IMR-90 (cell line): ENCODE data around the gene CASZ1. TPM values are rescaled to one million over a fixed set of nuclear protein-coding genes. Genes with fewer than 3 reads are reported as not detected.

Source experiments
- ATAC-seq: fragments of 200-7000 bp; cut with Tn5 transposase; 2 replicates; pipeline ENCODE4 v1.9.1; 2020; ENCODE audit warnings: low read depth, mild to moderate bottlenecking, moderate library complexity
- BruUV-seq: library from RNA; stranded (reverse); fragments of 400-500 nt; replicated peaks from 2 replicates; lab custom pipeline; 2021; lab: Mats Ljungman, UMichigan
- CTCF ChIA-PET: fragments of 300-600 bp; formaldehyde crosslinking; extraction: SDS; loops from one replicate; lab custom pipeline; 2021; ENCODE audit warnings: antibody characterized with exemption; lab: Yijun Ruan, JAX
- POLR2A ChIA-PET: fragments of 300-600 bp; sonication (Branson Sonifier 250); formaldehyde crosslinking; loops from one replicate; lab custom pipeline; 2022; ENCODE audit warnings: antibody characterized with exemption; ENCODE audit not compliant: unreplicated experiment; lab: Charles Lee
- DNase-seq: peaks from one replicate; pipeline ENCODE4 v3.0.0; 2013
- H2AFZ ChIP-seq: replicated peaks from 2 replicates; pipeline ENCODE3; 2013; ENCODE audit warnings: low read length, mild to moderate bottlenecking; ENCODE audit not compliant: poor library complexity
- H2AK5ac ChIP-seq: 2 replicates; pipeline ENCODE4 v1.6.1; 2013; ENCODE audit warnings: low read depth, low read length, inconsistent platforms
- H2AK9ac ChIP-seq: replicated peaks from 2 replicates; pipeline ENCODE3; 2013; ENCODE audit warnings: mild to moderate bottlenecking, low read depth, low read length, moderate library complexity; ENCODE audit not compliant: poor library complexity
- H2BK120ac ChIP-seq: 2 replicates; pipeline ENCODE4 v1.6.1; 2013; ENCODE audit warnings: low read depth, low read length, inconsistent platforms
- H2BK15ac ChIP-seq: 3 replicates; pipeline ENCODE4 v1.6.1; 2013; ENCODE audit warnings: low read depth, low read length, inconsistent platforms
- H2BK20ac ChIP-seq: 2 replicates; pipeline ENCODE4 v1.6.1; 2013; ENCODE audit warnings: low read depth, mild to moderate bottlenecking, inconsistent platforms, low read length, moderate library complexity
- H2BK5ac ChIP-seq: 2 replicates; pipeline ENCODE4 v1.6.1; 2013; ENCODE audit warnings: mild to moderate bottlenecking, low read depth, low read length, inconsistent platforms; ENCODE audit not compliant: poor library complexity, severe bottlenecking
- H3K14ac ChIP-seq: replicated peaks from 2 replicates; pipeline ENCODE4 v1.6.1; 2013; ENCODE audit warnings: low read depth, low read length, inconsistent platforms
- H3K18ac ChIP-seq: 2 replicates; pipeline ENCODE4 v1.6.1; 2013; ENCODE audit warnings: low read depth, low read length, control low read depth
- H3K23ac ChIP-seq: 2 replicates; pipeline ENCODE4 v1.6.1; 2013; ENCODE audit warnings: low read depth, low read length, inconsistent platforms
- H3K27ac ChIP-seq: 2 replicates; pipeline ENCODE4 v1.5.1; 2013; ENCODE audit warnings: mild to moderate bottlenecking, control low read depth, low read length; ENCODE audit not compliant: insufficient read depth
- H3K27me3 ChIP-seq: 2 replicates; pipeline ENCODE4 v1.6.1; 2013; ENCODE audit warnings: low read length; ENCODE audit not compliant: control insufficient read depth, insufficient read depth
- H3K36me3 ChIP-seq: 2 replicates; pipeline ENCODE4 v1.6.1; 2013; ENCODE audit warnings: low read length, mixed read lengths; ENCODE audit not compliant: control insufficient read depth, insufficient read depth
- H3K4ac ChIP-seq: 2 replicates; pipeline ENCODE4 v1.6.1; 2013; ENCODE audit warnings: low read depth, low read length, inconsistent platforms
- H3K4me1 ChIP-seq: 2 replicates; pipeline ENCODE4 v1.6.1; 2013; ENCODE audit warnings: low read length, mixed read lengths; ENCODE audit not compliant: control insufficient read depth, insufficient read depth
- H3K4me2 ChIP-seq: 2 replicates; pipeline ENCODE4 v1.6.1; 2013; ENCODE audit warnings: low read depth, mild to moderate bottlenecking, control low read depth, low read length, moderate library complexity
- H3K4me3 ChIP-seq: 2 replicates; pipeline ENCODE4 v1.5.1; 2013; ENCODE audit warnings: low read depth, mild to moderate bottlenecking, control low read depth, low read length, moderate library complexity; ENCODE audit not compliant: insufficient read depth
- H3K56ac ChIP-seq: 2 replicates; pipeline ENCODE4 v1.6.1; 2013; ENCODE audit warnings: low read length, inconsistent platforms; ENCODE audit not compliant: insufficient read depth; ENCODE audit errors: extremely low read depth
- H3K79me1 ChIP-seq, 2 experiments: 2 replicates each; pipeline ENCODE4 v1.6.1; 2013; ENCODE audit warnings: low read length in 2 of 2, inconsistent platforms in 1 of 2, low read depth in 1 of 2
- H3K9ac ChIP-seq: 2 replicates; pipeline ENCODE4 v1.6.1; 2013; ENCODE audit warnings: low read depth, low read length, control low read depth
- H3K9me1 ChIP-seq: 2 replicates; pipeline ENCODE4 v1.6.1; 2013; ENCODE audit warnings: low read length, inconsistent platforms; ENCODE audit not compliant: insufficient read depth
- H3K9me3 ChIP-seq: 2 replicates; pipeline ENCODE4 v1.6.1; 2013; ENCODE audit warnings: low read length; ENCODE audit not compliant: control insufficient read depth, insufficient read depth
- H4K20me1 ChIP-seq: 2 replicates; pipeline ENCODE4 v1.6.1; 2013; ENCODE audit warnings: low read length, inconsistent platforms; ENCODE audit not compliant: insufficient read depth
- H4K5ac ChIP-seq: 2 replicates; pipeline ENCODE4 v1.6.1; 2013; ENCODE audit warnings: mild to moderate bottlenecking, low read depth, low read length, control low read depth
- H4K8ac ChIP-seq, 2 experiments: 2 replicates each; pipeline ENCODE4 v1.6.1; 2013; ENCODE audit warnings: low read depth in 2 of 2, low read length in 2 of 2, control low read depth in 1 of 2, inconsistent platforms in 1 of 2
- H4K91ac ChIP-seq: 2 replicates; pipeline ENCODE4 v1.6.1; 2013; ENCODE audit warnings: low read depth, low read length, inconsistent platforms; ENCODE audit not compliant: insufficient read depth
- BHLHE40 ChIP-seq: fragments of 150-350 bp; IDR thresholded peaks from 2 replicates; pipeline ENCODE4 v1.6.1; 2016; ENCODE audit warnings: mild to moderate bottlenecking, low read depth, low read length
- CEBPB ChIP-seq: IDR thresholded peaks from 2 replicates; pipeline ENCODE4 v1.6.1; 2012; ENCODE audit warnings: low read depth, low read length, improper control_type of control experiment
- CHD1 ChIP-seq: IDR thresholded peaks from 2 replicates; pipeline ENCODE4 v1.6.1; 2012; ENCODE audit warnings: low read depth, low read length, improper control_type of control experiment
- CTCF ChIP-seq: conservative IDR thresholded peaks from 2 replicates; pipeline ENCODE4 v1.5.1; 2012; ENCODE audit warnings: mild to moderate bottlenecking, low read depth, low read length, improper control_type of control experiment
- ELK1 ChIP-seq: fragments of 150-350 bp; IDR thresholded peaks from 2 replicates; pipeline ENCODE4 v1.6.1; 2016; ENCODE audit warnings: low read depth, mild to moderate bottlenecking, low read length, moderate library complexity, borderline replicate concordance
- FOS ChIP-seq: fragments of 150-350 bp; IDR thresholded peaks from 2 replicates; pipeline ENCODE4 v1.6.1; 2016; ENCODE audit warnings: low read depth, low read length
- MAFK ChIP-seq: IDR thresholded peaks from 2 replicates; pipeline ENCODE4 v1.6.1; 2012; ENCODE audit warnings: low read depth, low read length, improper control_type of control experiment
- MAZ ChIP-seq: IDR thresholded peaks from 2 replicates; pipeline ENCODE4 v1.6.1; 2012; ENCODE audit warnings: low read depth, mild to moderate bottlenecking, low read length, improper control_type of control experiment, moderate library complexity, borderline replicate concordance
- MXI1 ChIP-seq: IDR thresholded peaks from 2 replicates; pipeline ENCODE4 v1.6.1; 2012; ENCODE audit warnings: low read depth, mild to moderate bottlenecking, low read length, moderate library complexity, borderline replicate concordance
- NFE2L2 ChIP-seq: fragments of 150-350 bp; IDR thresholded peaks from 2 replicates; pipeline ENCODE4 v1.6.1; 2016; ENCODE audit warnings: low read depth, mild to moderate bottlenecking, low read length
- POLR2A ChIP-seq: IDR thresholded peaks from 2 replicates; pipeline ENCODE4 v1.6.1; 2012; ENCODE audit warnings: mild to moderate bottlenecking, low read depth, low read length
- RAD21 ChIP-seq: IDR thresholded peaks from 2 replicates; pipeline ENCODE4 v1.6.1; 2012; ENCODE audit warnings: low read length, improper control_type of control experiment
- RCOR1 ChIP-seq: IDR thresholded peaks from 2 replicates; pipeline ENCODE4 v1.6.1; 2012; ENCODE audit warnings: mild to moderate bottlenecking, low read length, improper control_type of control experiment; ENCODE audit not compliant: insufficient replicate concordance
- RFX5 ChIP-seq: IDR thresholded peaks from 2 replicates; pipeline ENCODE4 v1.8.0; 2012; ENCODE audit warnings: low read depth, mild to moderate bottlenecking, low read length, moderate library complexity
- SMC3 ChIP-seq: fragments of 150-350 bp; IDR thresholded peaks from 2 replicates; pipeline ENCODE4 v1.6.1; 2016; ENCODE audit warnings: low read depth, mild to moderate bottlenecking, antibody characterized with exemption, low read length, moderate library complexity
- USF2 ChIP-seq: fragments of 150-350 bp; IDR thresholded peaks from 2 replicates; pipeline ENCODE4 v1.6.1; 2017; ENCODE audit warnings: mild to moderate bottlenecking, antibody characterized with exemption, low read length, low read depth
- WGBS, 2 experiments: methylation state at CpG; one replicate each; pipeline versions ENCODE4 v1.1.5 to v1.1.7; 2013; ENCODE audit warnings: missing lambda C conversion rate in 2 of 2; ENCODE audit not compliant: insufficient read length in 1 of 2; ENCODE audit errors: extremely low coverage in 2 of 2; 5-methylcytosine and 5-hydroxymethylcytosine counted together
- dilution Hi-C: fragments of 300-500 bp; cut with HindIII; formaldehyde crosslinking; loops from one replicate; pipeline ENCODE4 v1.14.3; 2018; ENCODE audit warnings: low sequenced_read_pairs; ENCODE audit not compliant: unreplicated experiment
- in situ Hi-C: fragments of 300-500 bp; cut with MboI; formaldehyde crosslinking; loops from 3 replicates; pipeline ENCODE4 v1.14.3; 2019; ENCODE audit warnings: low sequenced_read_pairs, inconsistent platforms, mixed read lengths
- intact Hi-C: fragments of 100-400 bp; cut with micrococcal nuclease; formaldehyde crosslinking; loops from 2 replicates; pipeline ENCODE4 v1.10.0; 2022
- polyA plus RNA-seq, 3 experiments: library from polyadenylated mRNA; depleted of rRNA; stranded (reverse); fragments of >200 nt; gene quantifications; 2 replicates each; pipeline ENCODE4 v1.2.3, GENCODE V29; 2012; ENCODE audit warnings: low replicate concordance in 1 of 3
- total RNA-seq: library from RNA; depleted of rRNA; stranded (reverse); fragments of >200 nt; gene quantifications from 2 replicates; pipeline ENCODE4 v1.2.3, GENCODE V29; 2012

Gene CASZ1
- total and polyA plus RNA-seq, 2 of the 4 experiments (the other 2 are of a cell fraction): 0.18 to 0.24 TPM

- Histone ChIP-seq H2AK5ac (no peak overlapping the region), H3K4me2 (no peak overlapping the region), H3K23ac (no peak overlapping the region), H3K56ac (no peak overlapping the region), H3K4ac (no peak overlapping the region), H3K18ac (no peak overlapping the region), H4K91ac (no peak overlapping the region), H2BK15ac (no peak overlapping the region), H4K5ac (no peak overlapping the region), H4K8ac (no peak overlapping the region), H3K27ac (no peak overlapping the region), H3K36me3 (no peaks in the 10 kb centered on the region), H3K9ac (no peak overlapping the region), H3K4me1 (peaks cover 2% of the 10 kb centered on the region; the same call in 1 of the 2 replicates), H2BK20ac (no peak overlapping the region), H3K9me3 (no peaks in the 10 kb centered on the region), H4K20me1 (no peaks in the 10 kb centered on the region), H2BK5ac (no peak overlapping the region), H2AFZ (no peak overlapping the region), H3K4me3 (no peak overlapping the region), H3K79me1 (no peaks in the 10 kb centered on the region), H2BK120ac (no peak overlapping the region), H2AK9ac (no peak overlapping the region), H3K14ac (no peak overlapping the region), H3K9me1 (no peaks in the 10 kb centered on the region), H3K27me3 (peaks cover 66% of the 10 kb centered on the region)
- TF ChIP-seq FOS: no peak
- TF ChIP-seq SMC3: no peak
- TF ChIP-seq RCOR1: no peak
- TF ChIP-seq RAD21: no peak
- TF ChIP-seq NFE2L2: no peak
- TF ChIP-seq MAZ: no peak
- TF ChIP-seq BHLHE40: no peak
- TF ChIP-seq CEBPB: no peak
- TF ChIP-seq CTCF: no peak
- TF ChIP-seq POLR2A: no peak
- no peak for TF ChIP-seq CHD1
- TF ChIP-seq USF2: no peak
- no peak for TF ChIP-seq MXI1
- TF ChIP-seq MAFK: no peak
- TF ChIP-seq RFX5: no peak
- TF ChIP-seq ELK1: no peak
- ATAC-seq: no peak
- no peak for DNase-seq
- POLR2A ChIA-PET: no interaction called here
- no TSS peak for BruUV-seq
- 100% methylated on average over 2 of the region's 8 CpGs; no CpG with 5 or more reads in 1 of the 2 experiments for WGBS, 2 experiments
- intact Hi-C loops: no loop called here
- CTCF ChIA-PET: no interaction called here
- dilution Hi-C loops: no loop called here
- in situ Hi-C loops: no loop called here
These were observed 7.2 kb downstream of the CASZ1 start for GRCh38 chr1:10789047-10789791.
